ENCODE data around the gene LPP.

Gene LPP

GRCh38 chr3:188380252-188380651 is 226.3 kb downstream of the LPP start:
- Histone ChIP-seq H3F3A (ENCODE audit: insufficient read depth) (no peaks in the 10 kb centered on the region), H4K20me1 (ENCODE audit: low read depth, low read length) (no peaks in the 10 kb centered on the region), H3K79me2 (ENCODE audit: insufficient read depth, low read length) (no peaks in the 10 kb centered on the region), H3K9me2 (replicated peaks; ENCODE audit: insufficient read depth, low read length) (no peaks in the 10 kb centered on the region), H3K4me2 (ENCODE audit: low read depth, low read length, poor library complexity, severe bottlenecking) (no peak overlapping the region), H3K27ac (ENCODE audit: low read depth, low read length) (no peak overlapping the region), H3K36me3 (ENCODE audit: low read length) (no peaks in the 10 kb centered on the region), H2AFZ (ENCODE audit: low read depth, low read length, severe bottlenecking) (no peak overlapping the region), H3K9me3 (ENCODE audit: insufficient read depth, low read length) (no peaks in the 10 kb centered on the region), H3K27me3 (ENCODE audit: low read length) (no peaks in the 10 kb centered on the region), H3K4me3 (ENCODE audit: insufficient read depth, low read length, poor library complexity, severe bottlenecking) (no peak overlapping the region), H3K9ac (ENCODE audit: low read length) (no peak overlapping the region)
- no peak for TF ChIP-seq EZH2phosphoT487 (conservative IDR thresholded peaks at IDR 0.05; ENCODE audit: low read length)
- TF ChIP-seq, protein P1, sequence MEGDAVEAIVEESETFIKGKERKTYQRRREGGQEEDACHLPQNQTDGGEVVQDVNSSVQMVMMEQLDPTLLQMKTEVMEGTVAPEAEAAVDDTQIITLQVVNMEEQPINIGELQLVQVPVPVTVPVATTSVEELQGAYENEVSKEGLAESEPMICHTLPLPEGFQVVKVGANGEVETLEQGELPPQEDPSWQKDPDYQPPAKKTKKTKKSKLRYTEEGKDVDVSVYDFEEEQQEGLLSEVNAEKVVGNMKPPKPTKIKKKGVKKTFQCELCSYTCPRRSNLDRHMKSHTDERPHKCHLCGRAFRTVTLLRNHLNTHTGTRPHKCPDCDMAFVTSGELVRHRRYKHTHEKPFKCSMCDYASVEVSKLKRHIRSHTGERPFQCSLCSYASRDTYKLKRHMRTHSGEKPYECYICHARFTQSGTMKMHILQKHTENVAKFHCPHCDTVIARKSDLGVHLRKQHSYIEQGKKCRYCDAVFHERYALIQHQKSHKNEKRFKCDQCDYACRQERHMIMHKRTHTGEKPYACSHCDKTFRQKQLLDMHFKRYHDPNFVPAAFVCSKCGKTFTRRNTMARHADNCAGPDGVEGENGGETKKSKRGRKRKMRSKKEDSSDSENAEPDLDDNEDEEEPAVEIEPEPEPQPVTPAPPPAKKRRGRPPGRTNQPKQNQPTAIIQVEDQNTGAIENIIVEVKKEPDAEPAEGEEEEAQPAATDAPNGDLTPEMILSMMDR (IDR thresholded peaks at IDR 0.05; ENCODE audit: insufficient read depth, low read length, poor library complexity, severe bottlenecking) = no peak

- Histone ChIP-seq H3K9ac (ENCODE audit: low read length) (no peak overlapping the region), H3K27me3 (ENCODE audit: low read length) (no peaks in the 10 kb centered on the region), H3K9me2 (replicated peaks; ENCODE audit: insufficient read depth, low read length) (no peaks in the 10 kb centered on the region), H3K79me2 (ENCODE audit: insufficient read depth, low read length) (no peaks in the 10 kb centered on the region), H4K20me1 (ENCODE audit: low read depth, low read length) (no peaks in the 10 kb centered on the region), H3K9me3 (ENCODE audit: insufficient read depth, low read length) (no peaks in the 10 kb centered on the region), H3F3A (ENCODE audit: insufficient read depth) (no peaks in the 10 kb centered on the region), H3K27ac (ENCODE audit: low read depth, low read length) (no peak overlapping the region), H3K4me2 (ENCODE audit: low read depth, low read length, poor library complexity, severe bottlenecking) (no peak overlapping the region), H3K36me3 (ENCODE audit: low read length) (no peaks in the 10 kb centered on the region), H2AFZ (ENCODE audit: low read depth, low read length, severe bottlenecking) (no peak overlapping the region), H3K4me3 (ENCODE audit: insufficient read depth, low read length, poor library complexity, severe bottlenecking) (no peak overlapping the region)
- TF ChIP-seq EZH2phosphoT487 (conservative IDR thresholded peaks at IDR 0.05; ENCODE audit: low read length) = no peak
- TF ChIP-seq, protein P1 (IDR thresholded peaks at IDR 0.05; ENCODE audit: insufficient read depth, low read length, poor library complexity, severe bottlenecking) = no peak
Measured at GRCh38 chr3:188380722-188381121, 226.8 kb downstream of the LPP start.

DNA sequence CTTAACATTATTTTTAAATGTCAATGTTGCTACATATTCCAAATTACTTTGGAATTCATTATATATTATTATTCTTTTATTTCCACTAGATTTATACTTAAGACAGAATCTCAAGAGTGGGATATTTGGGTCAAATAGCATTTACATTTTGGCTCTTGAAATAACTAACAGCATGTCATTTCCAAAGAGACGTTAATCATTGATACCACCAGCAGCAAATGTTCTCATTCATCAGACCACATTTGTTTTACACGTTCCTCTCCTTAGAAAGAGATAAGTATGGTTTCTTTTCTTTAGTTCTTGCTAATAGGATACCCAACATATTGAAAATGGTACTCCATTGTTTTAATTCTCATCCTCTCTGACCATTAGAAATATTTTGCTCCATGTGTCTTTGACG is 229.8 kb downstream of the LPP start:
- no peak for TF ChIP-seq EZH2phosphoT487 (conservative IDR thresholded peaks at IDR 0.05; ENCODE audit: low read length)
- TF ChIP-seq, protein P1 (IDR thresholded peaks at IDR 0.05; ENCODE audit: insufficient read depth, low read length, poor library complexity, severe bottlenecking) = no peak
- Histone ChIP-seq H3K9ac (ENCODE audit: low read length) (no peak overlapping the region), H3K79me2 (ENCODE audit: insufficient read depth, low read length) (no peaks in the 10 kb centered on the region), H3K4me2 (ENCODE audit: low read depth, low read length, poor library complexity, severe bottlenecking) (no peak overlapping the region), H3K4me3 (ENCODE audit: insufficient read depth, low read length, poor library complexity, severe bottlenecking) (no peak overlapping the region), H3K36me3 (ENCODE audit: low read length) (no peaks in the 10 kb centered on the region), H3K9me3 (ENCODE audit: insufficient read depth, low read length) (no peaks in the 10 kb centered on the region), H3K27me3 (ENCODE audit: low read length) (no peaks in the 10 kb centered on the region), H3F3A (ENCODE audit: insufficient read depth) (no peaks in the 10 kb centered on the region), H2AFZ (ENCODE audit: low read depth, low read length, severe bottlenecking) (no peak overlapping the region), H3K27ac (ENCODE audit: low read depth, low read length) (no peak overlapping the region), H3K9me2 (replicated peaks; ENCODE audit: insufficient read depth, low read length) (no peaks in the 10 kb centered on the region), H4K20me1 (ENCODE audit: low read depth, low read length) (no peaks in the 10 kb centered on the region)

All from SU-DHL-6 (cell line).